ENCODE results near the gene TMEM221. TPM values are rescaled to one million over a fixed set of nuclear protein-coding genes. Genes with fewer than 3 reads are reported as not detected.

TMEM221 gene
- total RNA-seq, 1 donor from 2014 or later: 0.69 TPM

DNA sequence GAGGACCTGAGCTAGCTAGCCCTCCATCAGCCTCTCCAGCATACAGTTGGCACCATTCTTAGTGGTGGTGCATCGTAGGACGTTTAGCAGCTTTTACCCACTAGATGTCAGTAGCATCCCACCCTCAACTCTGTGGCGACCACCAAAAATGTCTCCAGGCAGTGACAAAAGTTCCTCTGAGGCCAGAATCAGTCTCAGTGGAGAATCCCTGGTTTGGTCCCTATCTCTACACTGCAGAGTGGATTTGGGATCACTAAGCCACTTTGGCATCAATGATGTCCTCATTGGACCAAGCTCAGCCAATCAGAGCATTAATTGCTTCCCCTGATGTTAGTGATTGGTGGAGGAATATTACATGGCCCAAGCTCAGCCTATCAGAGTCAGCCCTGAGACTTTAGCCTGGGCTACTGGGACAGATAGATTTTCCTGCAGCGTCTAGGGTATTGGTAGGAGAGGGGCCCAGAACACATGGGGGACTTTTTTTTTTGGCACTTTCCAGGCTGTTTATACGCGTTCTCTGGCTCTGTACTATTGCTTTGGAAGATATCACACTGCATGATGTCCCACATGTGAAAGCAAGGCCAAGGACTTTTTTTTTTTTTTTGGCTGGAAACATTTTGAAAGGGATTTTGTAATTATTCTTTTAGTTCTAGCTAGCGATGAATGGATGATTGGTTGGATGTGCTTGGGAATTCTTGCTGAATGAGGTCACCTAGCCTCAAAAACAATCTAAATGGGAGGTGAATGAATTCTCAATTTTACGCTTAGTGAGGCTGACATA lies 7.0 kb downstream of the TMEM221 start:
- DNase-seq: peak; percentile 91

GRCh38 chr19:17436874-17437267 lies 11.6 kb downstream of the TMEM221 start:
- DNase-seq: no peak

GRCh38 chr19:17436094-17436873 lies 12.2 kb downstream of the TMEM221 start:
- no peak for DNase-seq

DNA sequence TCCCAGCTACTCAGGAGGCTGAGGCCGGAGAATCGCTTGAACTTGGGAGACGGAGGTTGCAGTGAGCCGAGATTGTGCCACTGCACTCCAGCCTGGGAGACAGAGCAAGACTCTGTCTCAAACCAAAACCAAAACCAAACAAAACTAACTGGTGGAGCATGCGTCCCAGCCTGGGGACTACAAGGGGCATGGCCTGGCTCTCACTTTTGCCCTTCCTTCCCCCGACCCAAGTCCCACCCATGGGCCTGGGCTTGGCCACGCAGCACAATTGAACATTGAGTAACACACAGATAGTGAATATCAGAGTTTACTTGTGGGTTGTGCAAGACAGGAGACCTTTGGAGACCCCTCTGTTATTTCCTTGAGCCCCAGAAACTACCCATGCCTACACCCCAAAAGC lies 13.2 kb downstream of the TMEM221 start:
- DNase-seq: no peak

- no peak for DNase-seq
Observed at GRCh38 chr19:17431417-17431816, 17.1 kb downstream of the TMEM221 start.

- DNase-seq: no peak
Observed at GRCh38 chr19:17429641-17430113, 18.8 kb downstream of the TMEM221 start.

DNA sequence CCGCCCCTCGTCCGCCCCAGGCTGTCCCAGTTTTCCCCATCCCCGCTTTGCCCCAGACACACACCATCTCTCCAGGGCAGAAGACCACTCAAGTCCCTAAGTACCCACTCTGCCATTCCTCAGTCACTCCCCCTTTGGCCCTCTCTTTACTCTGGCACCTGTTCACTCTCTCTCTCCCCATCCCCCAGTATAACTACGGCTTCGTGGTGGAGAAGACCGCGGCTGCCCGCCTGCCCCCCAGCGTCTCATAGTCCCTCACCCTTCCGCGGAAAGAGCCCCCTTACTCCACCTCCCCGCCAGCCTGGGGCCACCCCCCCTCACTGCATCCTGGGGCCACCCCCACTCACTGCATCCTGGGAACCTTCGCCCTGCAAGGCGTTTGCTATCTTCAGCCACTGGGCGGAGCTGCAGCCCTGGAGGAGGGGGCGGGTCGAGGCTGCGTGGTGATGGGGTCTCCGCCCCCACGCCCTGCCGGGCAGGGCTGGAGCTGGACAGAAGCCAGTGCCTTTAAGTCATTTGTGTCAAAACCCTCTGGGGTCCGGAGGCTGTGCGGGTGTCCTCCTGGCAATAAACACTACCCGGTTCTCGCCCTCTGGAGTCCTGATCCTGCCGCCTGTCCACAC lies 23.6 kb downstream of the TMEM221 start:
- no peak for DNase-seq

- DNase-seq: no peak
Observed at GRCh38 chr19:17423429-17424208, 24.8 kb downstream of the TMEM221 start.

DNA sequence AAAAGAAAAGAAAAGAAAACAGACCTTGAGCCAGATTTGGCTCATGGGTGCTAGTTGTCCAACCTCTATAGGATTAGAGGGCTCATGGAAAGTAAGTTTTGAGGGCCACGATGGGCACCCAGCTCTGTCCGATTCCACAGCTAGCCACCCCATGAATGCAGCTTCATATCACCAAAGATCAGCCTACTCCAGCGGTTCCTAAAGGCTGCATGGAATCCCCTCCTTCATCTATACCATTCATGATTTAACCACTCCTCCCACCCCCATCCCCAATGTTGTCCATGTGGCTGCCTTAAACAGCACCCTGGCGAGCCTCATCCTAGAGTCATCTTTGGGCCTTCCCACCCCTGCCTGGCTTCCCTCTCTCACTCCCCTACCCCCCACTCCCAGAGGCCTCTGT lies 26.5 kb downstream of the TMEM221 start:
- no peak for DNase-seq

GRCh38 chr19:17420475-17420924 lies 28.0 kb downstream of the TMEM221 start:
- DNase-seq: no peak

DNA sequence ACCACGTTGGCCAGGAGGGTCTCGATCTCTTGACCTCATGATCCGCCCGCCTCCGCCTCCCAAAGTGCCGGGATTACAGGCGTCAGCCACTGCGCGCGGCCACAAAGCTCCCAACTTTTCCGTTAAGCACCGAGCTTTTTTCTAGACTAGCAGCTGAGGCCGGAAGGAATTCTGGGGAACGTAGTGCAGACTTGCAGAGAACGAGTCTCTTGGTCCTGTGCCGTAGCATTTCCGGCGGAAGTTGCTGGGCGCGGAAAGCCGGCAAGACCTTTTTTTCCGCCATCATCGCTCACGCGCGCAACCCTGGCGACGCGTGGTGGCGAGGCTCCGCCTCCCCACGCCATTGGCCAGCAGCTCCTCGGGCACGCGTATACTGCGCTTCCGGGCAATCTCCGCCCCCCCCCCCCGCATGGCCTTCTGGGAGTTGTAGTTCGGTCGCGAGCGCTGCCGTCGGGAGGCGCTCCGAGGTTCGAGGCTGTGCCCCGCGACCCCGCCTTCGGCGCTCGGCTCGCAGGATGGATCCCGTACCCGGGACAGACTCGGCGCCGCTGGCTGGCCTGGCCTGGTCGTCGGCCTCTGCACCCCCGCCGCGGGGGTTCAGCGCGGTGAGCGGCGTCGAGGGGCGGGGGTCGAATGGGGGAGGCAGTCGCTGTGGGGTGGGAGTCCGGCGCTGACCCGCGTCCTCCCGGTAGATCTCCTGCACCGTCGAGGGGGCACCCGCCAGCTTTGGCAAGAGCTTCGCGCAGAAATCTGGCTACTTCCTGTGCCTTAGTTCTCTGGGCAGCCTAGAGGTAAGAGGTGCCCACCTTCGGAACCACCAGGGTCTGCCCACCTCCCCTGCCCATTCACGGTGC lies 28.6 kb downstream of the TMEM221 start, which contains the start of gene MVB12A:
MVB12A (plus strand) TSS at position 427 of the 854 bp plus-strand sequence; CDS start at position 516, 89 bp downstream.
- peak; percentile 99 for DNase-seq

DNA sequence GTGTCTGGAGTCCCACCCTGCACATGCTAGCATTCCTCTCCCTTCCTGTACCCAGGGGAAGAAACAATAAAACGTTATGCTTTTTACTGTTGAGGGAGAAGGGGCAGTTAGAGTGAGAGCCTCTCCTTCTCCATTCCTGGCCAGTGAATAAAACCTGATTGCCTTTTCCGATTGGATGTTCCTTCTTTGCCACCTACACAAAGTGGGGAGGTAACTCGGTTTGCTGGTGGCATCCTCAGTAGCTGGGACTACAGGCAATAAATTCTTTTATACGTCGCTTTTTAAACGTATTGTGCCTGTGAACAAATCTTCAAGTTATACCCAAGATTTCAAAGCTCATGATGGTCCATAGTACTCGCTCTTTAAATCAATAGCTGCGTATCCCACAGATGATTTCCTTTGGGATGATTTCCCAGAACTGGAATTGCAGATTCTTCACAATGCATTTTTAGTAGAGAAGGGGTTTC lies 29.3 kb downstream of the TMEM221 start:
- DNase-seq: no peak

DNA sequence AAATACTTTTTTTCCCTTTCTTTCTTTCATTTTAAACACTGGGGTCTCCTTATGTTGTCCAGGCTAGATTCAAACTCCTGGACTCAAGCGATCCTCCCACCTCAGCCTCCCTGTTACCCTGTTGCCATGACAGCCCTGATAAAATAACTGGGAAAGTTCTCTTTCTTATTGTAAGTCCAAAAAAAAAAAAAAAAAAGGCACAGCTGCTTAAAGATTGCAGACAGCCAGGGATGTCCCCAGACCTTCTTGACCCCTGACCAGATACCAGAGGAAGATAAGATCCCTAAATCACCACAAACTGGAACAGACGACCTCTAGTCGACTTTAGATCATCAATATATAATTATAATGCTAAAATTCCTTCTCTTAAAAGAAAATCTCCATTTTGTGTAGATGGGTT lies 29.8 kb downstream of the TMEM221 start:
- DNase-seq: no peak

DNA sequence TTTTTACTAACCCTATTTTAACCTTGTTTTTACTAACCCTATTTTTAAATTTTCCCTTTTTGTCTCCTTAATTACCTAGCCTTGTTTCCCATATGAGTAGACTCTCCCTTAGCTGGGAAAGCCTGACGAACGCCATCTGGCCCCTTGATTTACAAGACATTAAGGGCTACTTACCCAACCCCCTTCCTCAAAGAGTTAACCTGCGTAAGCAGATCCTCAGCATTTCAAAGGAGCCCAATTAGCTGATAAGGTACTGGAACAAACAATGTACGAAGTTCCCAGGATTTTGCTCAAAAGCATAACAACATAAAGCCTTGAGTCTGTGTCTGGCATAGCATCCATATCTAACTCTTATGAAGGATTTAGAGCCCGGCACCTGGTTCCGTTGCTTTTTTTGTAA lies 33.3 kb downstream of the TMEM221 start:
- no peak for DNase-seq

GRCh38 chr19:17414097-17414496 lies 34.4 kb downstream of the TMEM221 start:
- no peak for DNase-seq

DNA sequence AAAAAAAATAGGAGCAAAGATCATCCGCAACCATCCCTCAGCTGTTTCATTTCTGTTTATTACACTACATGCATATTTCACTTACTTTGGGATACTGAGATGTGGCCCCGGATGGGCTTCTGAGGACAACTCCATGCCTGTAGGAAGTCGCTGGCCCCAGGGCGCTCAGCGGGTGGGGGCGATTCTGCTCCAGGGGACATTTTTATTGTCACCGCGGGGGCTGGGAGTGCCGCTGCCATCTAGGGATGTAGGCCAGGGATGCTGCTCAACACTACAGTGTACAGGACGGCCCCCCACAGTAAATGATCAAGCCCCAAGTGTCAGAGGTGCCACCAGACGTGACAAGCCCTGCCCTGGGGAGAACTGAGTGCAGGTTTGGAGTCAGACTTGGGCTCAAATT lies 36.7 kb downstream of the TMEM221 start:
- DNase-seq: no peak

DNA sequence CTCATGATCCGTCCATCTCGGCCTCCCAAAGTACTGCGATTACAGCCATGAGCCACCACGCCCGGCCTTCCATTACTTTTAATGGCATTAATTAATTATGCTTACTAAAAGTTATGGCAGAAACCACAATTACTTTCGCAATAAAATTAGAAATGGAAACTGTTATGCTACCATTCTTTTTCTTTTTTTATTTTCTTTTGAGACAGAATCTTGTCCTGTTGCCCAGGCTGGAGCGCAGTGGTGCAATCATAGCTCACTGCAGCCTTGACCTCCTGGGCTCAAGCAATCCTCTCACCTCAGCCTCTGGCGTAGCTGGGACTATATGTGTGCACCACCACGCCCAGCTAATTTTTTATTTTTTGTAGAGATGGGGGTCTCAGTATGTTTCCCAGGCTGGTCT lies 38.5 kb downstream of the TMEM221 start:
- DNase-seq: no peak

GRCh38 chr19:17406887-17407196 lies 41.6 kb downstream of the TMEM221 start:
- DNase-seq: no peak

DNA sequence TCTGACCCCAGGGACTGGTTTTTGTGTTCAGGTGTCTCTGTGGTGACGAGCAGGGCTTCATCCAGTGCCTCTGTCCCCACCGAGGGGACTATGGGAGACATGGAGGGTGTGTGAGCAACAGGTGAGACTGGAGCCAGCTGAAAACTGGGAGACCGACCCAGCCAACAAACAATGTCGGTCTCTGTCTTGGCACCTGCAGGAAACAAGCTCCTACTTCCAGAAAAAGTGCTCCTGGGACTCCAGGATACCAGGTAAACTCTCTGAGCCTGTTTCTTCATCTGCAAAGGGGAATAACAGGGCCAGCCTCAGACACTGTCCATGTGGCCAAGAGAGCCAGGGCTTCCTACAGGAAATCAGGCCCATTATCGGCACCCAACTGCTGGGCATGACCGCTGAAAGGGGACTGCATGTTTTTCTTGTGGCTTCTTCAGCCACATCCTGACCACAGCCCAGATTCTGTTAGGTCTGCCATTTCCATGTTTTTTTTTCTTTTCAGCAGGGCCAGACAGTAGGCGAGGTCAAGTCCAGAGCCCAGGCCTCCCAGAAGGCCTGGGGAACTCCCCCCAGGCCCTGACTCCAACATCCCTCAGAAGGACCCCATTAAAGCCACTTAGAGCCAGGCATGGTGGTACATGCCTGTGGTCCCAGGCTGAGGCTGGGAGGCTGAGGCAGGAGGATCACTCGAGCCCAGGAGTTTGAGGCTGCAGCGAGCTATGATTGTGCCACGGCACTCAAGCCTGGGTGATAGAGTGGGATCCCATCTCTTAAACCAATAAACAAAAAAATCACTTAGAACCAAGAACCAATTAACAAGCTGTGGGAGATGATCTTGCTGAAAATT lies 42.2 kb downstream of the TMEM221 start:
- no peak for DNase-seq

Measured in skin of body (tissue), 2 donors.